HG02852 (cell line): ENCODE measurements around the gene GBF1.
"Not testable (repeated sequence)": the region's sequence is repeated elsewhere in the genome, so short reads cannot be mapped to it uniquely, and the experiment has no call there.

Source experiments
- ATAC-seq: cut with Tn5 transposase; IDR thresholded peaks from one replicate; pipeline ENCODE4 v1.9.1; 2021; ENCODE audit warnings: mild to moderate bottlenecking, moderate library complexity; ENCODE audit not compliant: unreplicated experiment

The GBF1 gene

DNA sequence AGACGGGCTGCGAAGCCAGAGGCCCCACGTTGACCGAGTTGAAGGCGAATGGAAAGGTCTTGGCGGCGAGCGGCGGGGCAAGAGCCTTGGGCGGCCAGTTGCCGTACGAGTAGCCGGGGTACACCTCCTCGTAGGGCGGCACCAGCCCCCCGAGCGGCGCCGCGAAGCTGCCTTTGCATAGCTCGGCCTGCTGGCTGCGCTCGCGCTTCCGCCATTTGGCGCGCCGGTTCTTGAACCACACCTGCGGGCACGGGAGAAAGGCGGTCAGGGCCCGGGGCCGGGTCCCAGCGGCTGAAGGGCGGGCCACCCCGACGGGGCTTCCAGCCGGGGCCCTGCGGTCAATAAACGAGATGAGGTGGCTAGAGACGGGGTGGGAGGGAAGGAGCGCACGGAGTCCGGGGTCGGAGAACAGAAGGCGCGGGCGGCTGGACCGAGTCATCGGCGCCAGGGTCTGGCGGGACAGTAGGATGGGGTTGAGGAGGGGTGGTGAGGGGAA is 14.4 kb upstream of the GBF1 start:
- no peak for ATAC-seq

DNA sequence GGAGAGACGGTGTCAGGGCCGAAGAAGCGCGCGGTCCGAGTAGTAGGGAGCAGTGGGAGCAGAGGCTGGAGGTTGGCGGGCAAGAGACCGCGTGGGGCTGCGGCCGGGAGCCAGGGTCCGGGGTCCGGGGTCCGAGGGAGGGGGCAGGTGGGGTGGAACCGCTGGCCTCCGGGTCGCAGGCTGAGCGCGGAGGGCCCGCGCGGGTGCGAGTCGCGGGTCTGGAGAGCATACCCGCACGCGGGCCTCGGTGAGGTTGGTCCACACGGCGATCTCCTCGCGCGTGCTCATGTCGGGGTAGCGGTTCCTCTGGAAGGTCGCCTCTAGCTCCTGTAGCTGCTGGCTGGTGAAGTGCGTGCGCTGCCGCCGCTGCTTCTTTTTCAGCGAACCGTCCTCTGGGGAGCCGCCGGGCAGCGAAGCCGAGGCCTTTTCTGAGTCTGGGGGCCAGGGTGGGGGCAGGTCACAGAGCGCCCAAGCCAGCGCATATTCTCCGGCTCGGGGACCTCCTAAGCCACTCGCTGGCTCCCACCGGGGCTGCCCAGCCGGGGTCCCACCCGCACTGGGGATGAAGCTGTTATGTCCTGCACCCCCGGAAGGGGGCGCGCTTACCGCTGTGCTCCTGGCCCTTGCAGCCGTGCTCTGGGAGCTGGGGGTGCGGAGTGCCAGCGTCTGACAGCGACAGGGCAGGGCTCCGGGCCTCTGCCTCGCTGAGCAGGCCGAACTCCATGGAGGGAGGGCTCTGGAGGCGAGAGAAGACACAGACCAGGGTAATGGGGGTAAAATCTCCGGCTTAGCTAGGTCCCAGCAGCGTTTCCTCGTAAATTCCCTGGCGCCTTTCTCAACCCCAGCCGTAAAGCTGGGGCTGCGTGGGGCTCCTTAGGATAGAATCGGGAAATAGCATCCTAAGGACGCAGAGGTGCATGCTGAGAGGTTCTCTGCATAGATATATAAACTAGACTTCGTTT is 13.7 kb upstream of the GBF1 start:
- ATAC-seq, result no peak

- no peak for ATAC-seq
These were observed 11.3 kb upstream of the GBF1 start for GRCh38 chr10:102233997-102234396.

- ATAC-seq, result no peak
These were observed 10.3 kb upstream of the GBF1 start for GRCh38 chr10:102234888-102235597.

DNA sequence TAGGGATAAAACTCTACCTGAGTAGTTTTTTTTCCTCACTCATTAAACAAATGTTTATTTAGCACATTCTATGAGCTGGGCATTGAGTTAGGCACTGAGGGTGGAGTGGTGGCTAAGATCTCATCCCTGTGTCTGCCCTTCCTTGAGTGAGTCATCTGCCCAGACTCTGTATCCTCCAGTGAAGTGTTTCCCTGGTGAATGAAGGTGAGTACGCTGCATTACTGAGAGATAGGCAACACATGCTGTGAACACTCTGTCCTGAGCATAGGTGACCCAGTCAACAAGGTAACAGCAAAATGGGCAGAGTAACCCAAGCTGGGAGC is 9.8 kb upstream of the GBF1 start:
- no peak for ATAC-seq

- no peak for ATAC-seq
These were observed 9.3 kb upstream of the GBF1 start for GRCh38 chr10:102236006-102236405.

- ATAC-seq, result no peak
These were observed 7.5 kb upstream of the GBF1 start for GRCh38 chr10:102237711-102238252.

DNA sequence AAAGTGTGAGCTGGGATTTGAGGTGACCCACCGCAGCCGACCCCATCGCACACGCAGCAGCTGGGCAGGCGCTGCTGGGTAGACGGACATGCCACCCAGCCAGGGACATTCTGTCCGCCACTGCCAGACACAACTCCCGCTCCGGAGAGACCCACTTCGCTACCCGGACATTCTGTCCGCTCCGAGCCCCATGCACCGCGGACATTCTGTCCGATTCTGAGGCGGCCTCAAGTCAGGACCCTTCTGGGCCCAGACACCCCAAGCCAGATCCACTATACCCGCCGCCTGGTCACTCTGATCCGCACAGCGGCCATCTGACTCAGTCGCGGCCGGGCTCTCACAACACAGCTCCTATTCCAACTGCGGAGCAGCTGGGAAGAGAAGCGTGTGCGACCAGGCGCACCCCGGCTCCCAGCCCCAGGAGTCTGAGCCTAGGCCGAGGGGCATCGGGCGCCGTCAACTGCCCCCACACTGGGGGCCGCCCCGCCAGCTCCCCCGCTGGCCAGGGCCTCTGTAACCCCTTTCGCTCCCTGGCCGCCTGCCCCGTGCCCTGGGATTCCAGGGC is 4.8 kb upstream of the GBF1 start:
- ATAC-seq, result no peak

DNA sequence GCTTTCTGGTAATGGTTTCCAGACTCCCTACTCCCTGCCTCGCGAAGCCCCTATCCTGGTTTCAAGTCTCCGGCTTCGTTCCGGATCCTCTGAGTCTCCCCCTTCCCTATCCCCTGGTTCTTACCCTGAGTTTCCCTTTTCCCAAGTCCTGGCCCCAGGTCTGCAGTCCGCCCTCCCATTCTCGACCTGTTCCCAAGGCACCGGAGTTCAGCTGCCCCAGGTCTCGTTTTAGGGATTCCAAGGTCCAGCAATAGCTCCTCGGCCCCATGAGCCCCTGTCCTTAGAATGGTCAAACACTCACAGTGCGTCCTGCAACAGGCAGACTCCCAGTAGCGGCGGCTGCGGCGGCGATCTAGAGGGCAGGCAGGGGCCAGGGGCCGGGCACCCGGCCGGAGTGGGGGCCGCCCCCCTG is 4.3 kb upstream of the GBF1 start:
- ATAC-seq, result no peak

DNA sequence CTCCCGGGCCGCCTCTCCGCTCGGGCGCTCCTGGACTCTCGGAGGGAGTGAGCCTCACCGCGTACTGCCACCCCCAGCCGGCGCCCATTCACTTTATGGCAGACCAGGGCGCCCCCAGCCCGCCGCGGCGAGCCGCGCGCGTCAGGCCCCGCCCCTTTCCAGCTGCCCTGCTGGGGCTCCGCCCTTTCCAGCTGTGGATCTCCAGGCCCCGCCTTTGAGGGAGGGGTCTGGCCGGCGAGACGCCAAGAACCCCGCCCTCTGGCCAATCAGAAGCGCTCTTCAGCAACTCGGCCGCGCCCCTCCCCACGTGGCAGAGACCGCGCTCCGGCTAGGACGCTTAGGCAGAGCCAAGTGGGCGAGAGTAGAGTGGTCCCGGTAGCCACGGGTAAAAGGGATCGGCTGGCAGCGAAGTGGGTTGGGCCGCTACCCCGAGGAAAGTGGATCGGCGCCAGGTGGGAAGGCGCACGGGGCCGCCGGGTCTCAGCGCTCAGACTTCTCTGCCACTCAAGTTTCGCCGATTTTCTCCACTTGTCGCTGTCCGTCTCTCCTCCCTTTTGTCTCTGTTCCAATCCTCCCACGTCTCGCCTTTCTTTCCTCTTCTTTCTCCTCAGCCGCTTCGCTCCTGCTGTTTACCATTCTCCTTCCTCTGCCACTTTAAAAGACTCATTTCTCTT is 3.8 kb upstream of the GBF1 start, which contains the start of gene PITX3:
Gene PITX3, minus strand, starts transcription at position 69 of the 674 bp plus-strand sequence. CDS start 9,432 bp downstream, outside the sequence.
- peak; percentile 38 for ATAC-seq

GRCh38 chr10:102242118-102242485 is 3.2 kb upstream of the GBF1 start:
- no peak for ATAC-seq

DNA sequence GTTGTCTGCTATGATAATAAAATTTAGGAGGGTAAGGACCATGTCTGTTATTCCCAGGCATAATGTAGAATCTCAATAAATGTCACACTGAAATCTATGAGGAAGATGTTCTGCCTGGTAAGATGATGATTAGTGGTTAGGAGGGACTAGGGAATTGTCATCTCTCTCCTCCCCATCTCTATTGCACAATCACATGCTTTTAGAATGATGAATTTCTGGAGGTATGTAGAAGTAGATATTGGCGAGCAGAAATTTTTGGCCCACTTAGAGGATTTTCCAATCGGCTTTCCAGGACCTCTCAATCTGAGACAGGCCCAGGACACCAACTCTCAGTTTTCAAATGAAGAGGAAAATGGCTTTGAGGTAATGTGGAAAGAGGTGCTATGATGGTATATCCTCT is 2.0 kb upstream of the GBF1 start:
- no peak for ATAC-seq

GRCh38 chr10:102245932-102246251 is 560 bp downstream of the GBF1 start:
- no peak for ATAC-seq

DNA sequence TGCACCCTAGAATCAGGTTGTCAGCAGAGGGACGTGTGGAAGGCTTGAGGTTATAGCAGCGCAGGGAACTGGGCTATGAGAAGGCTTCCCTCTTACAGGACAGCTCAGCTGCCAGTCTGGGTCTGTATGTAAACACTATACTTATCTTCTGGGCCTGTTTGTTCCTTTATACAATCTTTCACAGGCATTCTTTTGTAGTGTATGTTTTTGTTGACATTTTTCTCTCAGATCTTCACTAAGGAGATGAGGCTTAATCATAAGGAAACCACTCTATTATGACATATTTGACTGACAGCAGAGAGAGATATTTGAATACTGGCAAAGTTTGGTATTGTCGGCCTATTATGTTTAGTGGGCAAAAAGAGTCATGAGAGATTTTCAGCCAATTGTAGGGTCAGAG is 929 bp downstream of the GBF1 start:
- ATAC-seq, result no peak

- ATAC-seq, result no peak
These were observed 2.4 kb downstream of the GBF1 start for GRCh38 chr10:102247734-102248133.

DNA sequence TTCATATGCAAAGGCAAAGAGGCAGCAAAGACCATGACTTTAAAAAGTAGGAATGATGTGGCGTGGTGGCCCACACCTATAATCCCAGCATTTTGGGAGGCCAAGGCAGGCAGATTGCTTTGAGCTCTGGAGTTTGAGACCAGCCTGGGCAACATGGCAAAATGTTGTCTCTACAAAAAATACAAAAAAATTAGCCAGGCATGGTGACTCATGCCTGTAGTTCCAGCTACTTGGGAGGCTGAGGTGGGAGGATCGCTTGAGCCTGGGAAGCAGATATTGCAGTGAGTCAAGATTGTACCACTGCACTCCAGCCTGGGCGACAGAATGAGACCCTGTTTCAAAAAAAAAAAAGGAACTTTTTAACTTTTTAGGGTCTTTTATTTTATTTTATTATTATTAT is 7.2 kb downstream of the GBF1 start:
- not testable (repeated sequence) for ATAC-seq

DNA sequence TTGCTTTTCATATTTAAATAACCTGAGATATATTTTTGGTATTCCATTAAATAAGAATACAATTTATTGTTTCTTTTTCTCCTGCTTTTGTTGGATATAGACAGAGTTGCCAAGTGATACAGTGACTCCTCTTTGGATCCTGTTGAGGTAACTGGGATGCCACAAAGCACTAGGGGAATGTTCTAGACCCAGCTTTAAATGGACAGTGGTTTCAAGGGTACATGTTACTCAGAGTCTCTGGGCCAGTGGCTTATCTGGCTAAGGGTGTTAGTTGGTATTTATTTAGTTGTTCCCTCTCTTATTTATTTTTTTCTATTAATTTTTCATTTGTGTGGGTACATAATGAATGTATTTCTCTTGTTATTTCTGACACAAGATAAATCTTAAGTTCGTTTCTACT is 9.1 kb downstream of the GBF1 start:
- no peak for ATAC-seq

GRCh38 chr10:102255404-102255803 is 10.1 kb downstream of the GBF1 start:
- ATAC-seq, result no peak

GRCh38 chr10:102261196-102261595 is 15.9 kb downstream of the GBF1 start:
- no peak for ATAC-seq

DNA sequence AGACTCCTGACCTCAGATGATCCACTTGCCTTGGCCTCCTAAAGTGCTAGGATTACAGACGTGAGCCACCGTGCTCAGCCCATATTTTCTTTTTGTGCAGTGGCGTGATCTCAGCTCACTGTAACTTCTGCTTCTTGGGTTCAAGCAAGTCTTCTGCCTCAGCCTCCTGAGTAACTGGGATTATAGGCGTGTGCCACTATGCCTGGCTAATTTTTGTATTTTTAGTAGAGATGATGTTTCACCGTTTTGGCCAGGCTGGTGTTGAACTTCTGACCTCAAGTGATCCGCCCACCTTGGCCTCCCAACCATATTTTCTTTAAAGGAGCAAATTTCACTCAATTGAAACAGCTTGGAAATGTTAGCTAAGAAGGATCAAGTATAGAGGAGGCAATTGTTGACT is 16.5 kb downstream of the GBF1 start:
- ATAC-seq, result no peak

DNA sequence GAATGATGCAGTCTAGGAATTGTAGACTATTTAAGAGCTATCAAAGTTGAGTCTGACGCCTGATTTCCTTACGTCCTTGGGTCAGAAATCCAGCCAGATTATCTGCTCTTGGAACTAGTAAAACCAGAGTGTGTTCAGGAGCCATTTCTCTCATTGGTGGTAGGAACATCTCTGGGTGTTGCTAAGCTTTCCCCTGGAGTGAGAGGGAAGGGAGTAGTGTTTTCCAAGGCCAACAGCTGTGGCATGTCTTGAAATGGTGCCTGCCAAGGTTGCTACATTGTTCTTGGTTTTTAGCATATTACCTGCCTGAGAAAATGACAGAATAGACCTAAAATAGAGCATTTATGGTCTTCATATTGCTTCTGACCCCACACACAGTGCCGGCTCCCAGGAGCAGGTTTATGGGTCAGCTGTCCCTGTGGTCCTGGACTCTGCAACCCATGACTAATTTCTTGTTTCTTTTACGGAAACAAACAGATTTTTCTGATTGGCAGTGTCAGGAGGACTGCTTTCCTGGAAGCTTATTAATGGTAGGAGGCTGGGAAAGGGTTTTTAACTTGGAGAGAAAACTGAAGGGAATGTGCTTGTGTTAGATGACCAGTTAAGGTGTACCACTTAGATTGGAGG is 17.5 kb downstream of the GBF1 start:
- no peak for ATAC-seq
